GM21529 (cell line): Measurements from ENCODE around the gene RCOR3.
"Not testable (repeated sequence)": the region's sequence is repeated elsewhere in the genome, so short reads cannot be mapped to it uniquely, and the experiment has no call there.

ENCODE experiments used
- ATAC-seq: cut with Tn5 transposase; IDR thresholded peaks from one replicate; pipeline ENCODE4 v1.9.1; 2021; ENCODE audit not compliant: unreplicated experiment

The RCOR3 gene

DNA sequence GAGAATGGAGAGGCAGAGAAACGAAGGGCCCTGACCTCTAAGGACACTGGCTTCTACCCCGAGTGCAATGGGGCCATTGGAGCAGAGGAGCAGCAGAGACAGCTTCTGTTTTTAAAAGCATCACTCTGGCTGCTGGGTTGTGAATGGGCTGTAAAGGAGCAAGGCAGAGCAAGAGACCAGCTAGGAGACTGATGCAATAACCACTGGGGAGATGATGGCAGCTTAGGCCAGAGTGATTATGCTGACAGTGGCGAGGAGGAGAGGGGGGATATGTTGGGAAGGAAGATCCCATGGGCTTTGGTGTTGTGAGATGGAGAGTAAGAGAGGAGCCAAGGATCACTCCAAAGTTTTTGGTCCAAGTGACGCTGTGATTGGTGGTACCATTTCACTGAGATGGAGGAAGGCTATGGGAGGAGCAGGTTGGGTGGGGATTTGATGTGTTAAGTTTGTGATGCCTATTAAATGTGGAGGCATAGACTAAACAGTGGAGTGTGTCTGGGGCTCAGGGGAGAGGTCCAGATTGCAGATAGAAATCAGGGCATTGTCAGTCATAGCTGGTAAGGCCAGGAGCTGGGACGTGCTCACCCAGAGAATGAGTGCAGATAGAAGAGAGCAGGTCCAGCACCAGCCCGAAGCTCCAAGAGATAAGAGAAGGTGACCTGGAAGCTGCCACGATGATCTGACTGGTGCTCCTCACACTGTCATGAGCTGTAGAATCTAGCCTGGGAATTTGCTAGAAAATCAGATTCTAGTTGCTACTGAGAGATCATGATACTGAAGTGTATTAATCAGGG is 78.5 kb downstream of the RCOR3 start:
- ATAC-seq, result no peak

DNA sequence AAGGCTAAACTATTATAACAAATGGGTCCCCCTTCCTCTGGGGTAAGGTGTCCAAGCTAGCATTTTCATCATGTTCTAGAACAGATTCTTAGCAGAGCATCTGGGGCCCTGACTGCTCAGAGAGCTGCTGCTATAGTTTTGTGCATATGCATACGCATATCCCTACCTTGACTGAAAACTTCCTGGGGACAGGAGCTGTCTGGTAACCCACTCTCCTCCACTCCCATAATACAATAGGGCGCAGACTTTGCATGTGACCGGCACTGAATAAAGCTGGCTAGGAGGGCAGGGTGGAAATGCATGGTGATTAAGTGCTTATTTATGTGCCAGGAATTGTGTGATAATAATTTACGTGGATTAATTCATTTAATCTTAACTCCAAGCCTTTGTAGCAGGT is 79.1 kb downstream of the RCOR3 start:
- no peak for ATAC-seq

DNA sequence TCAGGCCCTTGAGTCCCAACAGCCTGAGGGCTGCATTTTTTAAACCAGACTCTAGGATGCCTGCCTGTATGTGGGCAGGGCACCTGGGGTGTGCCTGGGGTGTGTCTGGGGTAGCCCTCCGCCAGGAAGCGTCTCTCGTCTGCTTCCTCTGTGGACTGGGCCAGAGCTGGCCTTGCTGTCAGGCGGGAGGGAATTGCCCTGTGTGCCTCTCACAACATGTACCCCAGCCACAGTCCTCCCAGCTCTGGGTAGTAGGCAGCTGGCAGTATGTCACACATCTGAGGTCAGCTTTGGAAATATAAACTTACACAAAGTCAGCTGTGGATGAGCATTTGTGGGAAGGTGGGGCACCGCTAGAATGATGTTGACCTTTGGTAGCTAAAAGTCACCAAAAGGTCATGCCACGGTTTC is 80.5 kb downstream of the RCOR3 start:
- no peak for ATAC-seq

DNA sequence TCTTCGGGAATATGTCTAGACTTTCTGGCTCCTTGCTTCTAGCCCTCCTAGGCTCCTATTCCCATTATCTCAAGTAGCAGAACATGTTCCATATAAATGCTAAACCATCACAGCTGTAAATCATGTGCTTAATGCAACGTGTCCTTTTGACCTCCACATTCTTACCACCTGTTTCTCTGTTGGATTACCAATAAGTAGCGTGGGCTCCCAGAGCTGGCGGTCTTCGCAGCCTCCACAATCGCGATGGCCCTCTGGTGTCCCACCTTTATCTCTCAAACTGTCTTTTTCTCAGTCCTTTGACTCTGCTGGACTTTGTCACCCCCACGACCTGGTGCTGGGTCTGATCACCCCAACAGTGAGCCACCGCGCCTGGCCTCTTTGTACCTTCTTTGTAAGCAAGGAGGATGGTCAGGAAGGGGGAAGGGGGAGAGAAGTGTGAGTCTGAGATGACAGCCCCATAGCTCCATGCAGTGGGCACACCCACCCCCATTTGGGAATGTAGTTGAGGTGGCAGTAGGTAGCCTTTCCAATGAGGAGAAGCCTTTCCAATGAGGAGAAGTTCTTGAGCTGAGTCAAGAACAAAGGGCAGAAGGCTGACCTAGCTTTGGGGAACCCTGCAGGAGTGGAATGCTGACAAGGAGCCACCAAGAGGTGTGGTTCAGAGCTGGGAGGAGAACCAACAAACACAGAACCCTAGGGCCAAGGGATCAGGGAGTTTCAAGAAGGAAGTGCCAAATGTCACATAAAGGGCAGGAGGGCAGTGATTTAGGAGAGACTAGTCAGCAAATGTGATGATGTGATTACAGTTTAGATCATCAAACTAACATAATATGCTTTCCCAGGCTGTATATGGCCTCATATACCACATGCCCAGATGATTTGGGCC is 81.7 kb downstream of the RCOR3 start:
- ATAC-seq, result no peak

DNA sequence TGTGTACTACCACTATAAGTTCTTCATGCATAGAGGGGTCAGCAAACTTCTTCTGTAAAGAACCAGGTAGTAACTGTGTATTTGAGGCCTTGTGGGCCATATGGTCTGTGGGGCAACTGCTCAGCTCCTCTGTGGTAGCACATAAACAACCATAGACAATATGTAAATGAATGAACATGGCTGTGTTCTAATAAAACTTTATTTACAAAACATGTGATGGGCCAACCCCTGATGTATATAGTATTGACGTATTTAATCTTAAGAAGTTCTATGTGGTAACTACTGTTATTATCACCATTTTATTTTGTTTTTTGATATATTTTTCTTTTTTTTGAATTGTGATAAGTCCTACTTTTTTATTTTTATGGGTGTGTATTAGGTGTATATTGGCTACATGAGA is 82.8 kb downstream of the RCOR3 start:
- ATAC-seq, result no peak

DNA sequence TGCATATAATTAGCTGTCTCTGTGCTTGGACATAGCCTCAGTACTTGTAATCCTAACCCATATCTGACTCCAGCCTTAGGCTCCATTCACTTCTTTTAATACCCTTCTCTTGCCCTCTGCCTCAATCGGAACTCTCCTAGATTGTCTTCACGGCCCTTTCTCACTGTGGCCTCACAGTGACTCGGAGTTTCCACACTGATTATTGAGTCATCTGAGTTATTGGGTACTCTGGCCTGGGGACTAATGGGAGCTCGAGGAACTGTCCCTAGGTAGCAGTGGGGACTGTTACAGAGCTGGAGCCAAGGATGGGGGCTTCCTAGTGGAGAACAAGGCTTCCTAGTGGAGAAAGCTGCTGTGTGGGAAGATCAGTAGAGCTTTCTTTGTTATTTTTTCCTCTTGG is 84.4 kb downstream of the RCOR3 start:
- no peak for ATAC-seq

DNA sequence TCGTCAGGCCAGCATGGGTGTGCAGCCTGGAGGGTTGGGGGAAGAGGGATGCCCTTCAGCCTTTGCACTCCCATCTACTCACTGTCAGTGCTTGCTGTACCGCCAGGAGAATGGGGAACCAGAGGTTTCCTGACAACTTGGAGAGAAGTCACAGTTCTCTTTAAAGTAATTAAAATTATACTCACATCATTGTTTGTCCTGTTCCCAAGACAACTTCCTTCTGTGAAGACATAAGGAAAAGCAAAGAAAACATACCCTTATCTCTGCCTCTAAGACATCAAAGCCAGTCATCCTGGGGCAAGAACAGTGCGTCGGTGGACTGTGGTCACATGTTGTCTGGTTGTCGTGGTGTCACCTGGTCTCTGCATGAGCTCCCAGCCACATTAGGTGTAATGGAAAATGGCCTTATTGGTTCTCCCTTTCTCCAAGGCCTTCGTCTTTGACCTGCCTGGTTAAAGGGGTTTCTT is 85.0 kb downstream of the RCOR3 start:
- no peak for ATAC-seq

DNA sequence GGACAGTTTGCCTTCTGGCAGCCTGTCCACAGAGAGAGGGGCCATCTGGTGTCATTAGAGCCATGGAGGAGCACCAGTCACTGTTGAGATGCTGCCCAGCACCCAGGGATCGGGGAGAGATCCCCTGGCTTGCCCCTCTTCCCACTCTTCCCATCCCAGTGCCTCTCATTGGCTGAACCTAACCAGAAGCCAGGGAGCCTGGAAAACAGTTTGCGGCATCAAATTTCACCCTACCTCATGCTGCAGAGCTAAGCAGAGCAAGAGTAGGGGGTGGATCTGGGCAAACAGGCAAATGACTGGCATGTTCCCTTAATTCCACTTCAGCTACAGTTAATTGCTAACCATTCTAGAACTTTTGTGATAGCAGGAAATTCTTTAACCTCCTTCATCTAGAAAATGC is 86.6 kb downstream of the RCOR3 start:
- no peak for ATAC-seq

DNA sequence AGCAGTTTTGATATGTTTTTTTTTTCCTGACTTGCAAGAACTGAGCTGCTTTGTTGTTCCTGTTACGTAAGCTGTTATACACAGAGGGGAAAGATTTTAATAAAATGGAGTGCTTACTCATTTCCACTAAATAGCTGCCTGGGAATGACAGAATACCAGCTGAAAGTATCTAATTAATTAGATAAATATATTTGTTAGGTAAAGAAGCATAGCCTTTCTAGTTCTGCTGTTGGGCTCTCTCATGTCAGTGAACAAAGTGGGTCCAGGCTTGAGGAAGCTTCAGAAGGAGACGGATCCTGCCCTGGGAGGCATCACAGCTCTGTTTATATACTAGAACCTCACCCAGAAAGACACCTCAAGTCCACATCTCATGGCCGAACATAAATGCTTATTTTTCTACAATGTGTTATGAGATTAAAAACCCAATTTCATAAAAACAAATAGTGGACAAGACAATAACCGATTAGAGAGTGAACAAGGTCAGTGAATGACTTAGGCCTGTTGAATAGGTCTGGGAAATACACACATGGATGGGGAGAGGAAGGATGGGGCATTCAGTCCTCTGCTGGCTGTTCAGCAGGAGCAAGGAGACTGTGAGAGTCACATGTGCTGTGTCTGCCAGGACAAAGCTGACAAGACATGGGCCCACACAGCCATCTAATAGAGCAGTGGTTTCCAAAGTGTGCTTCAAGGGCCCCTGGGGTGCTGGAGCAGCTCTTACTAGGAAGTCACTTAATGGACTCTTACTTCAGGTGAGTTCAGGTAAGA is 88.1 kb downstream of the RCOR3 start:
- ATAC-seq, result no peak

DNA sequence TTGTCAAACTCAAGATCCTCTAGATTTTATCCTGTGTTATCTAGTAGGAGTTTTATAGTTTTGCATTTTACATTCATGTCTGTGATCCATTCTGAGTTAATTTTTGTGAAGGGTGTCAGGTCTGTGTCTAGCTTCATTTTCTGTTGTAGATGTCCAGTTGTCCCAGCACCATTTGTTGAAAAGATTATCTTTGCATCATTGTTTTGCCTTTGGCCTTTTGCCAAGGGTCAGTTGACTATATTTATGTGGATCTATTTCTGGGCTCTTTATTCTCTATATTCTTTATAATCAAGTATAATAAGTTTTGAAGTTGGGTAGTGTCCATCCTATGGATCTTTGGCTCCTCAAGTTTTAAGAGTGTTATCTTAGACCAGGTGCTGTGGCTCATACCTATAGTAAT is 89.4 kb downstream of the RCOR3 start:
- no peak for ATAC-seq

DNA sequence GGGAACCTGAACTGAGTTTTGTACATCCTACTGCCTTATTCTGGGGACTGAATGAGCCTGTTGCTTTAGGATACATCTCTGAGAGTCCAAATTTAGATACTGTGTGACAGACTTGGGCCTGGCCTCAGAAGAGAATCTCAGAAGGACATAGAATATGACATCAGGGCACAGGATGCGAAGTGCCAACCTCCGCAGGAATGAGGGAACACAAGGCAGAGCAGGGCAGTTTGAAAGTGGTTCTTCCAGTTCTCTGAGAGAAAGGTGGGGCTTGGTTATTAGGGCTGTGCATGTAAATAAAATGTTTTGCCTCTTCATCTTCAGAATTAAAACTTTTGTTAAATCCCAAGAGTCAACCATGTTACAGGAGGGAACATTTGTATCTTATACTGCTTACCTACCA is 90.6 kb downstream of the RCOR3 start:
- ATAC-seq, result no peak

DNA sequence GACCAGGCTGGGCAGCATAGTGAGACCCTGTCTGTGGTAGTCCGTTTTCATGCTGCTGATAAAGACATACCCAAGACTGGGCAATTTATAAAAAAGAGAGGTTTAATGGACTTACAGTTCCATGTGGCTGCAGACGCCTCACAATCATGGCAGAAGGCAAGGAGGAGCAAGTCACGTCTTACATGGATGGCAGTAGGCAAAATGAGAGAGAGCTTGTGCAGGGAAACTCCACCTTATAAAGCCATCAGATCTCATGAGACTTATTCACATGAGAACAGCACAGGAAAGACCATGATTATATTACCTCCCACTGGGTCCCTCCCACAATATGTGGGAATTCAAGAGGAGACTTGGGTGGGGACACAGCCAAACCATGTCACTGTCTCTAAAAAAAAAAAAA is 92.9 kb downstream of the RCOR3 start:
- ATAC-seq, result not testable (repeated sequence)

DNA sequence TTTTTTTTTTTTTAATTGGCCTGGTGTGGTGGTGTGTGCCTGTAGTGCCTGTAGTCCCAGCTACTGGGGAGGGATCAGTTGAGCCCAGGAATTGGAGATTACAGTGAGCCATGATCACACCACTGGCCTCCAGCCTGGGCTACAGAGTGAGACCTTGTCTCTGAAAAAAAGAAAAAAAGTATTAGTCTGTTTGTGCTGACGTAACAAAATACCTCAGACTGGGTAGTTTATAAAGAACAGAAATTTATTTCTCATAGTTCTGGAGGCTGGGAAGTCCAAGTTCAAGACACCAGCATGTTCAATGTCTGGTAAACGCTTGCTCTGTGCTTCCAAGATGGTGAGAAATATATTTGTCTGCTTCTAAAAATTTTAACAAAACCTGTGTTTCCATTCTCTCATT is 93.3 kb downstream of the RCOR3 start:
- no peak for ATAC-seq

DNA sequence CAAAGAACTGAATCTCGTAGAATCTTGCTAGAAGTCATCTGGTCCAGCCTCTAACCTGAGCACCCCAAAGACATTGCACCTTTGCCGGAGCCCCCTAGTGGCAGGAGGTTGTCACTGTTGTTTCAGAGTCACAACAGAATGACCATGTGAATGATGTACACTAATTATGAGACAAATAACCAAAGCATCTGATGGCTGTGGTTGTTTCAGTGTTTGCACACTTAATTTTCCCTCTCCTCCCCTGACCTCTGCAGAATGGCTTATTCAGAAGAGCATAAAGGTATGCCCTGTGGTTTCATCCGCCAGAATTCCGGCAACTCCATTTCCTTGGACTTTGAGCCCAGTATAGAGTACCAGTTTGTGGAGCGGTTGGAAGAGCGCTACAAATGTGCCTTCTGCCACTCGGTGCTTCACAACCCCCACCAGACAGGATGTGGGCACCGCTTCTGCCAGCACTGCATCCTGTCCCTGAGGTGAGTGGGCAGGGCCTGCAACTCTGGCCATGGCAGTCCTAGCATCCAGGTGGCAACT is 93.9 kb downstream of the RCOR3 start:
- ATAC-seq, result peak; percentile 89

DNA sequence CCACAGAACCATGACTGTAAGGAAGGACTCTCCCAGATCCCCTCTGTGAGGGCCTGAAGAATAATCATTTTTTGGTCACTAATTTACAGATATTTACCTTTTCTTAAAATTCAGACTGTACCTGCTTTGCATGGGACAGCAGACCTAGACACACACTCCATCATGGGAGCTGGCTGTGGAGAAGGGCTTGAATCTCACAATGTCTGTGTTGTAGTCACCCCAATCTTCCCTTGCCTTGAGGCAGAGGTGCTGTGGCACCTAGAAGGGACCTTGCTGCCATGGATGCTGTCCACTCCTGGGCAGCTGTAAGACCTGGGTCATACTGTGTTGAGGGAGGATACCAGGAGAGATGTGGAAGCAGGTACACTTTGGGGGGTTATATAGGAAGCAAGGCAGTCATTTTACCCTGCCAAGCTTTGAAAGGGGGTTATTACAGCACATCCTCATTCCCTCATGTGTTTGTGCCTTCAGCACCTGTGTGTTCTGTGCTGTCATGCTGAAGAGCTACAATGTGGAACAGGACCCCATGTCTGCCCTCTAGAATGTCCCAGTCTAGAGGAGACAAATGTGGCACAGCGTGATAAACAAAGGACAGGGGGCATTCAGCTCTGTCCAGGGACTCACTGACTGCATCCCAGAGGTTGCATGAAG is 94.5 kb downstream of the RCOR3 start:
- no peak for ATAC-seq

DNA sequence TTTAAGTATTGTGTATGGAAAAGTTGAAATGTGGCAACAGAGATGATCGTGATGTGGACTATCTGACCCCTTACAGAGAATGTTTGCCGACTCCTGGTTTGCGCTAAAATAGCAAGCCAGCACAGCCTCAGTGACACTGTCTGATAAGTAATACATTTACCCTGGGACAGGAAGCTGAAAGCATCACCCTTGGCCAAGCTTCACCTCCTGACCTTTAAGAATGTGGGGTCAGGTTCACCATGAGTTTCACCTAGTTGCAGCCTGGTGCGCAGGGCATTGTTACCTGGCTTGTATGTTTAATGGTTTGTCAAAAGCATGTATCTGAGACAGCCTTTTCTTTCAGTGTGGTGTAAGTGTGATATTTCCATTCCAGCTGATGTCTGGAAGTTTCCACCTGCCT is 96.7 kb downstream of the RCOR3 start:
- no peak for ATAC-seq

DNA sequence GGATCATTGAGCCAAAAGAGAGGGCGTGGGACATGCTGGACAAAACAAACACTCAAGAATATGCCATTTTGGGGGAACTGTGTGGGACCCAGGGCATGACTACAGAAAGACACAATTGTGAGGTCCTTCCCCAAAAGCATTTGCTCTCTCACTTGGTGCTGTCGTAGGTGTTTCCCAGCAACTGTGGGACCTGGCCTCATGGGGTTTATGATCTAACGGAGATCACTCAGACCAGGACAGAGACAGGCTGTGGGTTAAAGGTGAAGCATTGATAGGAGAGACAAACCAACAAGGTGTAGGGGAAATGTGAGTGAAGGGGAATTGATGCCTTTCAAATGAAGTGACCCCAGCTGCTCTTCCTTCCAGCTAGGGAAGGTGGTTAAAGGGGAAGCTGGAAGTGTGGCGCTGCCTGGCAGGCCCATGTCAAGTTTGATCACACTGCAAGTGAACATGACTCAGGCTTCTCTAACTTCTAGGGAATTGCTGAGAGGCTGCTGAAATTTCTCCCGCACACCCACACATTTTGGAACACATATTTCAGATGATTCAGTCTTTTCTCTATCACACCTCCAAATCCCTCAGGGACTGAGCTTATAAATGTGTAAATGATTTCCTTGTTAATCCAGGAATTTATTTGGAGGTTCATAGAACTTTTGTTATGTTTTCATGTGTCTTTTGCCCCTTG is 97.7 kb downstream of the RCOR3 start:
- ATAC-seq, result no peak

DNA sequence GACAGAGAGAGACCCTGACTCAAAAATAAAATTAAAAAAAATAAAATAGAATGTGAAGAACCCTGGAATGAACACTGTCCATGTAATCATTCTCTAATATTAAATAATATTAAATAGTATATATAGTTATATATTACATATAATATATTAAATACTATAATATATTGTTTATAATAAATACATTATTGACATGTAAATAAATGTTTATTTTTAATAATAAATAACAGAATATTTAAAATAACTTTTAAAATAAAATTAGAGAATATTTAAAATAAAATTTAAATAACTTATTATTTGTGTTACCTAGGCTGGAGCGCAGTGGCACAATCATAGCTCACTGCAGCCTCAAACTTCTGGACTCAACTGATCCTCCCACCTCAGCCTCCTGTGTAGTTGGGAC is 99.5 kb downstream of the RCOR3 start:
- ATAC-seq, result no peak

DNA sequence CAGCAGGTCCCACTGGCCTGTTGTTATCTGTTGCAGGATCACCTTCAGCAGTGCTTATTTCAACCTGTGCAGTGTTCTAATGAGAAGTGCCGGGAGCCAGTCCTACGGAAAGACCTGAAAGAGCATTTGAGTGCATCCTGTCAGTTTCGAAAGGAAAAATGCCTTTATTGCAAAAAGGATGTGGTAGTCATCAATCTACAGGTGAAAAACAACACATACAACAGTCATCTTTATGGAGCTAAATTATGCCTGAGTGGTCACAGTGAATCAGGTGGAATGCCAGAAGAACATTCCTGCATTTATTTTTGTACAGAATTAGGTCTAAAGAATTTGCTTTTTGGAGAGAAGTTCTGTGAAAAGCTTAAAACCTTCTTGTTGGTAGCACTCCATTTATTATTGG is 100.7 kb downstream of the RCOR3 start:
- no peak for ATAC-seq

DNA sequence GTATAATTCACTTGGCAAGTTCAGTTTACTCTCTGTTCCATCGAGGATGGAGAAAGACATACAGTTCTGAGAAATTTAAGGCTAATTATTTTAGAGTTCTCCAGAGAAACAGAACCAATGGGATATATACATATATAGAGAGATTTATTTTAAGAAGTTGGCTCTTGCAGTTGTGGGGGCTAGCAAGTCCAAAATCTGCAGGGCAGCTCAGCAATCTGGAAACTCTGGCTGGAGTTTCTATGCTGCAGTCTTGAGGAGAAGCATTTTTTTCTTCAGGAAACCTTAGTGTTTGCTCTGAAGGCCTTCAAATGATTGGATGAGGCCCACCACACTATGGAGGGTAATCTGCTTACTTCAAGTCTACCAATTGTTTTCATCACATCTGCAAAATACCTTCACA is 102.0 kb downstream of the RCOR3 start:
- no peak for ATAC-seq
